Left hindlimb (tissue), 1 donor: Measurements from ENCODE around the gene EMX2.
A peak's percentile ranks its signal among the peaks of the same experiment; 100 is the strongest.

Experiments used
- DNase-seq: peaks from one replicate; pipeline ENCODE4 v3.0.0-alpha.2; 2018

EMX2 gene

GRCh38 chr10:117532451-117533107 lies 10.0 kb upstream of the EMX2 start:
- DNase-seq: no peak

DNA sequence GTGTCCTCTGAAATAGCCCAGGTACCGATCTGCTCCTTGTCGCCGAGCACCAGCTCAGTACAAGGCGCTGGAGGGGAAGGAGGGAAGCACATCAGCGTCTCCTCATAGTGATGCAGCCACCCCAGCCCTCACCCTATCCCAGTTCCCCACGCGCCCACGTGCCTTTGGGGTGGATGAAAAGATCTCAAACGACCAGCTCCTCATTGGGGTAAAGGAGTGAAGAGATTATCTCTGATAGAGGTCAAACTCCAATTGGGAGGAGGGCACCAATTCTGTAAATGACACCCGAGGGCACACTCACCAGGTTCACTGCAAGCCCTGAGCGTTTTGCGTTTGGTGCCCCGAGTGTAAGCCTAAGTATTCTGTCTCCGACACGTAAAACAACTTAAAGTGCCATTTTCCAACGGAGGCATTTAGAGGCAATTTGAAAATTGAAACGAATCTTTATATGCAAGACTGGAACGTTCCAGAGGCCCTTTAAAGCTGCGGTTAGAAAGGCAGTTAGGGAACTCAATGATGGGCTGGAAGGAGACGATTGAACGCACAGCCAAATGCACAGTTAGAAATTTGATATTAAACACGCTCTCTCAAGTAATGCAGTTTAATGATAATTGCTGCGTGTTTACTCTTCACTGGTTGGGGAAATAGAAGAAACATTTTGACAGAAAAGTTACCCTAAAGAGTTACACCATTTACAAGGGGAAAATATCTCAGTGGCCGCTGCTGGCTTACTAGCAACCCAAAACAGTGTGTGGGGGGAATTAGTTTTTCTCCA lies 8.9 kb upstream of the EMX2 start:
- DNase-seq: no peak

- DNase-seq: peak; percentile 42
These were observed 7.9 kb upstream of the EMX2 start for GRCh38 chr10:117534321-117535297.

GRCh38 chr10:117535298-117536071 lies 7.1 kb upstream of the EMX2 start:
- DNase-seq: peak; percentile 53

DNA sequence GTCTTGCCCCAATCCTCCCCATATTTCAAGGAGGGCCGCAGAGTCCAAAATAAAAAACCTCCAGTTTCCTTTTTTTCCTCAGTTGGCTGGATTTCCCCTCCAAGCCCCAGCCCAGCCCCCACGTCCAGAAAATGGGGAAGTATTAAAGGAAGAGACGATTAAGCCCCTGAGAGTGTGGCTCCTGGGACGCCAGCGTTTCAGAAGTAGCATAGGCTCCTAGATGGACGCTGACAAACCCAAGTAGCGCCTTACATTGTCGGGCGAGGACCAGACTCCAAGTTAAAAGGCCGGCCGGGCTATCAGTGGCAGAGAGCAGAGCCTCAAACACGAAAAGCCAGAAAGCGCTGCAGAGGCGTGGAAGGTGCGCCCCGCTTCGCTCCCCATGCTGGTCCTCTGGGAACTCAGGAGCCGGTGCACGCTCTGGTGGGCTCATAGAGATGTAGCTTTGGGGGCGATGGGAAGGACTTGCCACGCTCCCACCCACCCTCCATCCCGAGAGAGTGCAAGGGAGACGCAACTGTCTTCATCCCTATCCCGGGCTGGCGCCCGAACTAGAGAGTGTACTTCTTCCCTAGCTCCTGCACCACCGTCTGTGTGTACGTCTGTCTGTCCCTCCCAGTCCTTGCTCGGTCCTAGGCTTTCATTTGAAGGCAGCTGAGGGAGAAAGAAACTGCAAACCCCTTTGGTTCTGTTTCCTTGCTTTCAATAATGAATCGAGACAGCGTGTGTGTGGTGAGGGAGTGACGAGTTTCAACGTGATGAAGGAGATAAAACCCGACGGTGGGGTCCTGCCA lies 6.3 kb upstream of the EMX2 start:
- no peak for DNase-seq

DNA sequence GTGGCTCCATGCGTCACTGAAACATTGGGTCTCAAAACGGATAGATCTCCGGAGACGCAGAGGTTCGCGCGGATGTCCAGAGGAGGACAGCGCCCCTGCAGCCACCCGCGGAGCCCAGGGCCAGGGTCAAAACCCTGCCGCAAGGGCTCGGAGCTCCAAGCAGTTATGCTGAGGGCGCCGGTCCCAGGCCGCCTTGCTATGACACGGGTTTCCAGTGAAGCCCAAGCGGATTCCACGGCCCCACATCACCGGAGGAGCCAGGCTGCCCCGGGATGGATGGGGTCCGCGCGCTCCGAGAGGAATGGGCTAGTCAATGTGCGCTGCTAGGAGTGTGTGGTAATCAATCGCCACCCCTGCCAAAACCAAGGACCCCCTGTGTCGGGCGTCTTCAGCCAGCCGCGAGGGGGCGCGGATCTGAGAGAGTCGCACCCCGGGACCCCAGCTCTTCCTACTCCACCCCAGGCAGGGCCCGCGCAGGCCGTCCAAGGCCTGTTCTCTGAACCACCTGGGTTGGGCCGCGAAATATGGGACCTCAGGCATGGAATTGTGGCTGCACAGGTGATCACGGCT lies 5.6 kb upstream of the EMX2 start:
- DNase-seq: peak; percentile 43

DNA sequence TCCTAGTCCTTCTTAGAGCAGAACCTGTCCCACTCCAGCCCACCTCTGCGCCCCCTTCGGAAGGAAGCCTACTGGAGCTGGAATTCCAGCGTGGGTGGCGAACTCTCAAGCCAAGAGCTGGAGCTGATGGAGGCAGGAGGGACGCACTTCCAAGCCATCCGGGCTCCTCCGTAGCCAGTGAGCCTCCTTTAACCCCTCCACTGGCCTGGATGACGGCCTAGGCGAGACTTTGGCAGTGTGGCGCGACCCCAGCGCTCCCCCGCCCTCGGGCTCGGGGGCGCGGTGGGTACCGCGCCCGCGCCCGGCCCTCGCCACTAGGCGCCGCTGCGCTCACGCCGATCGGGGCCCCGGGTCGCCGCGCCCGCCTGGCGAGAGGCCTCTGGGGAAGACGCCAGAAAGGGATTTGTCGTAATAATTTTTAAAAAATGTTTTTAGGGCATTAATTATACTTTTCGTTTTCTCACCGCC lies 5.1 kb upstream of the EMX2 start:
- peak; percentile 48 for DNase-seq

- peak; percentile 42 for DNase-seq
These were observed 4.5 kb upstream of the EMX2 start for GRCh38 chr10:117537904-117538524.

DNA sequence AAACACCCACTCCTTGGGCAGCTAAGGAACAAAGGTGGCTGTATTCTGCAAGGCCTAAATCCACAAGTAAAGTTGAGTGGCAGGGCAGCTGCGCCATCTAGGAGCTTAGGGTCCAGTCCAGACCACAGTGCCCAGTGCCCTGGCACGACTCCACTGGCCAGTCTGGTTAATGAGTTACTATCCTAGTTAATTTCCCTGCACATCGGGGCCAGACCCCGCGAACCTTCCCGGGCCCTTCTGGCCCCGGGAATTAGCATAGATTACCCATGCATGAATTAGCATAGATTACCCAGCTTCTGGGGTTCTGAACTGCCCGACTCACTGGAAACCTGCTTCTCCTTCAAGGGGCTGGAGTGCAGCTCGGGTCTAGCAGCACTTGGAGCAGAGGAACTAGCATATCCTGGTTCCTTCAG lies 3.2 kb upstream of the EMX2 start:
- no peak for DNase-seq

DNA sequence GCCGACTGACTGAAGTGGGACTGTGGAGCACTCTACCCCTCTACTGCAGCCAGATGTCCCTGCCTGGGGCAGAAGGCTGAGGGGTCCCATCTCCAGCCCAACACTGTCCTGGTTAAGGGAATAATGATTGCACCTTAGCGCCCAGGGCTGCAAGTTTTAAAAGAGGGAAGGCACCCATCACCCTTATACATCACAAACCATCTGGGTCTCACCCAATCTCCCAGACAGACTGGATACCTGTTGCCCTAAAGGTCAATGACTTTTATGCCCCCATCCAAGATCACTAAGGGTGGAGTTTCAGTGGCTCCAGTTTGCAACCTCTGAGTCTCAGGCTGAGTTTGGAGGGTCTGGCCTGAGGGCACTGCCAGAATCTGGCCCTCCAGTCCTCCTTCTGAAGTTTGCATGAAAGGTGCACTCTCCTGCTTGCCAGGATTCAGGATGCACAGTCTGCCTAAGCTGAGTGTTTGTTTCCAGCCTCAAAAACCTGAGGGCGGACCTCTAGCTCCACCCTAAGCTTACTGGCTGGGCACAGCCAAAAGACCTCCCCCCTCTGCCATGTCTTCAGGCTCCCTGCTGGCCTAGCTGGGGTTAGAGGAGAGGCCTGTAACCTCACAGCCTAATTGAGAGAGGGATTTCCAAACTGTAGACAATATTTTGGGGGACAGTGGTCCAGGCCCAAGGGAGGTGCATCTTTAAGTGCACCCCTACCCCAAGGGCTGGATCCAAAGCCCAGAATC lies 2.5 kb upstream of the EMX2 start:
- DNase-seq: no peak

DNA sequence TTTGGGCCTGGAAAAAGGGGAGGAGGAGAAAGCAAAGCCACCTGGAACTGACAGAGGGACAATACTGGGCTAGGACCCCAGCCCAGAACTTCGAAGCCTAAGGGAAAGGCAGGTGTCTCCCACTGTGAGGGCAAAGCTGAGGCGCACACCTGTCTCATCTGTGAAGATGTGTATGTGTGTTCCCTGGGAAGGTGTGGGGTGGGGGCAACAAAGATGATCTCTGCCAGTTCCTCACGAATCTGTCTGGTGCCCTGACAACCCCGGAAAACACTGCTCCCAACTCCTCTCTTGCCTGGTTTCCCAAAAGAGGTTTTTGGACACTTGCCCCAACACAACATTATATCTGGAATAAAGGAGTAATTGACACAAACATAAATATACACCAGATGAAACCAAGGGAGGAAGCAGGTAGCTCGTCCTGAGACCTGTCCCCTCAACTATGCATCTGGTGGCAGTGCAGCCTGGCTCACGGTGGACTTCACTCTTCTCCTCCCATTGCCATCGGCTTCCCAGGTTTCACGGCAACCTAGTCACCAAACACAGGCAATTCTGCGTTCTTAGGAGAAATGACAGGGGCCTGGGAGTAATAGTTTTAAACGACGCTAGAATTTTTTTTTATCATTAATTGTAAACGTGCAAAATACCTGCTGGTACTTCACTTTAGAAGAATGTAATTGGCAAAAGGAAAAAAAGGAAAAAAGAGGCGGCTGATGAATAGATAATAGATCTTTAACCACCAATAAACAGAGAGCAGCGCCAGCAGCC lies 1.7 kb upstream of the EMX2 start:
- DNase-seq: no peak

DNA sequence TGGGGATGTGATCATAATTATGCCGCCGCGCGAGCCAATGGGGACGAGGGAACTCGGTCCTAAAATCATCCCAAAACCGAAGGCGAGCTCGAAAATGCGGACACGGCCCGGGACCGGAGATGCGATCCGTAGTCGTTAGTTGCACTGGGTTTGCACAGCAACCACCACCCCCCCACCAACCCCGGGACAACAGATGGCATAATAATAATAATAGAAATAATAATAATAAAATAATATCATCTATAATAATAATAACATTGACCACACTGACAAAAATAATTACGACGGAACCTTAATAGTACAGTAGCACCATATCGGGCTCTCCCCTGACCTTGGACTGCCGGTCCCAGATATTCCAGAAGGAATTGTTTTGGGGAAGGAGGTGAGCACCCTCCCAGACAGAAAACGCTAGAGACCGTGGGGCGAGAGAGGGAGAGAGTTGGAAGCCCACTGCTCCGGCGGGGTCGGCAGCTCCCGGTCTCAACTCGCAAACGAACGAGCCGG lies 1.1 kb upstream of the EMX2 start:
- DNase-seq: peak; percentile 81

DNA sequence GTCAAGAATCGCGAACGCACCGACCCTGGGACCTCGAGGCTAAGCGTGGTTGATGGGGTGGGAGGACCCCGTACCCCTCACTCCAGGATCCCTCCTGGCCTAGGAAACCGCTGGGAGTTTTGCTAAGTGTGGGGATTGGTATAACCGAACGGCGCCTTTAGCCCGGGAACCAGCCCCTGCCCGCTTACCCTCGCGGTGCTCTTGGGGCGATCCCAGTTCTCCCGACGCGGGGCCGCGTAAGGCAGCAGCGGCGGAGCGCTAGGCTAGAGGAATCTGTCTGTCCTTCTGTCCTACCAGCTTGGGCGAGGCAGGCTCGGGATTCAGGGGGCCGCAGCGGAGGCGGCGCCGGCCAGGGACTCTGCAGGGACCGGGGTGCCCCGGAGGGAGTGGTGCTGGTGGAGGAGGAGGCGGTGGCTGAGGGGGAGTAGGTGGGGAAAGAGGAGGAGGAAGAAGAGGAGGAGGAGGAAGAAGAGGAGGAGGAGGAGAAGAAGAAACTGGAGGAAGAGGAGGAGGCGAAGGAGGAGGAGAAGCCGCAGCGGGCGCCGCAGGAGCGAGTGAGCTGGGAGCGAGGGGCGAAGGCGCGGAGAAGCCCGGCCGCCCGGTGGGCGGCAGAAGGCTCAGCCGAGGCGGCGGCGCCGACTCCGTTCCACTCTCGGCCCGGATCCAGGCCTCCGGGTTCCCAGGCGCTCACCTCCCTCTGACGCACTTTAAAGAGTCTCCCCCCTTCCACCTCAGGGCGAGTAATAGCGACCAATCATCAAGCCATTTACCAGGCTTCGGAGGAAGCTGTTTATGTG lies 439 bp upstream of the EMX2 start:
- DNase-seq: peak; percentile 88

DNA sequence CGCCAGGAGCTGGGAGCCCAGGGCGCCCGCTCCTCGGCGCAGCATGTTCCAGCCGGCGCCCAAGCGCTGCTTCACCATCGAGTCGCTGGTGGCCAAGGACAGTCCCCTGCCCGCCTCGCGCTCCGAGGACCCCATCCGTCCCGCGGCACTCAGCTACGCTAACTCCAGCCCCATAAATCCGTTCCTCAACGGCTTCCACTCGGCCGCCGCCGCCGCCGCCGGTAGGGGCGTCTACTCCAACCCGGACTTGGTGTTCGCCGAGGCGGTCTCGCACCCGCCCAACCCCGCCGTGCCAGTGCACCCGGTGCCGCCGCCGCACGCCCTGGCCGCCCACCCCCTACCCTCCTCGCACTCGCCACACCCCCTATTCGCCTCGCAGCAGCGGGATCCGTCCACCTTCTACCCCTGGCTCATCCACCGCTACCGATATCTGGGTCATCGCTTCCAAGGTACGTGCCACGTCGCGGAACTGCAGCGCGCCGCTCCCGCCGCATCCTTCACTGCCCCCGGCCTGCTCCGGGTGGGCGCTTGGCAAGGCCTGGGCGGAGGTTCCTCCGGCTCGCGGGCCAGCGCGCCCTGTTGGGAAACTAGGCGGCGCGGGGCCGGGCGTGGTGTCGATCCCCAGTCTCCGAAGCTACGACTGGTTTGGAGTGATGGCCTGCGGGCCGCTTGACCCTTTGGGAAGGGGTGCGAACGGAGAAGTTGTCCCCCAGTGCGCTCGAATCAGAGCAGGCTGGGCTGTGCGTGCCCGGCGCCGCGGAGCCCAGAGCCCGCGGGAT lies 868 bp downstream of the EMX2 start:
- peak; percentile 77 for DNase-seq

- peak; percentile 34 for DNase-seq
These were observed 1.6 kb downstream of the EMX2 start for GRCh38 chr10:117544004-117544701.

GRCh38 chr10:117544711-117545140 lies 2.2 kb downstream of the EMX2 start:
- DNase-seq: no peak
